ENCODE results near the gene SYT9. TPM values are rescaled to one million over a fixed set of nuclear protein-coding genes. Genes with fewer than 3 reads are reported as not detected.

Gene SYT9
- total and polyA plus RNA-seq, 10 of the 15 experiments (the other 5 are each of a cell fraction or from before 2014, with no cell fraction given) = 0.03 TPM; not detected in 9

DNA sequence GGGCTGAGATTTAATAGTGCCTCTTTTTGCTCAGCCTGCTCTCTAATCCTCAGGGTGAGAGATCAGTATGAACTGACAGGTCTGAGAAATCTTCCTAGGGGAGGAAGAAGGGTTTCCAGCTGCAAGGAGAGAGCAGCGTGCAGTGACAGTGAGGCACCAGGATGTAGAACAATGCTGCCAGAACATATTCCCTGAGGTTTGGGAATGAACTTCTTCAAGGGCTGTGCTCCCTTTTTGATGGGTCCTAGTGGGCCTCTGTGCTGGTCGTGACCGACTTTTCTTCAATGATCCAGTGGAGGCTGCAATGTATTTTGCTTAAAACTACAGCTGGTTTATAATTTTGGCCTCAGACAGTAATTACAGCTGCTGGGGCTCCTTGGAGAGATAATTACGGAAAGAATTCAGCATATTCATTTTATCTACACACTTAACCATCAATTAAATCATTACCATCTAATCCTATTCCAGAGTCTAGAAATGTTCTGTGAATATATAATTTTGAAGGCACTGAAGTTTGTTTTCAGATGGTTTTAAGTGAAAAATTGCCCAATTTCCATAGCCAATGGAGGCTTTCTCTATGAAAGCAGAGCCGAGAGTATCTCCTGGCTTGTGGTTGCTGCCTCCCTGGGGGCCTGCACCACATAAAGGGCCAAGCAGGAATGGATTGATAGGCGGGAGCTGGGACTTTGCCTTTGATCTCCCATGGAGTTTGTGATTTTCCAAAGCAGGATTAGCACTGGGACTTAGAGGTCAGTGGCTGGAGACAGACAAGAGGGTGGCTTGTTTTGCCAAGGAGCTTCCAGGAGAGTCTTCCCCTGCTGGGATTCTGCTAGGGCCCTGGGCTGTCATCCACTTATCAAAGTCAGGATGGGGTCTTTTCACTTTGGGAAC is 192.6 kb downstream of the SYT9 start:
- no peaks in the 10 kb centered on the region for H3K4me1 ChIP-seq (ENCODE audit: control insufficient read depth, insufficient read depth, low read length)
- BruUV-seq (replicated peaks) = no TSS peak
- DNase-seq (ENCODE audit: low read depth, low spot score) (no peak), ATAC-seq (no peak), FAIRE-seq (no peak)
- no peak overlapping the region for H3K4me3 ChIP-seq
- no peaks in the 10 kb centered on the region for H4K20me1 ChIP-seq (ENCODE audit: control insufficient read depth, insufficient read depth)
- WGBS (ENCODE audit: insufficient coverage, insufficient replicate concordance, low lambda C conversion rate, missing lambda C conversion rate) = 44% methylated on average over 6 of the region's 6 CpGs
- H3K27me3 ChIP-seq (replicated peaks in 1 of 2; ENCODE audit: control insufficient read depth in 2 of 2, insufficient read depth in 2 of 2, low read length in 1 of 2) = no peaks in the 10 kb centered on the region
- no peaks in the 10 kb centered on the region for H3K79me2 ChIP-seq (ENCODE audit: control insufficient read depth, insufficient read depth, low read length)
- intact Hi-C loops (cut with micrococcal nuclease; ENCODE audit: unreplicated experiment) (loop anchor here (5.0 kb wide), 2 partner anchors 248 to 632 kb away; no protein-coding TSS in a partner anchor), in situ Hi-C loops (cut with MboI) (loop anchor here (5.0 kb wide), 2 partner anchors 92 to 342 kb away; no protein-coding TSS in a partner anchor)
- POLR2A ChIA-PET = no interaction called here
- CTCF ChIA-PET = interaction anchor here (0.8 to 6.8 kb wide), 9 partner anchors 26 to 349 kb away, joined by 3 to 107 read pairs (median 4); no protein-coding TSS in a partner anchor
- TF ChIP-seq, protein P1, sequence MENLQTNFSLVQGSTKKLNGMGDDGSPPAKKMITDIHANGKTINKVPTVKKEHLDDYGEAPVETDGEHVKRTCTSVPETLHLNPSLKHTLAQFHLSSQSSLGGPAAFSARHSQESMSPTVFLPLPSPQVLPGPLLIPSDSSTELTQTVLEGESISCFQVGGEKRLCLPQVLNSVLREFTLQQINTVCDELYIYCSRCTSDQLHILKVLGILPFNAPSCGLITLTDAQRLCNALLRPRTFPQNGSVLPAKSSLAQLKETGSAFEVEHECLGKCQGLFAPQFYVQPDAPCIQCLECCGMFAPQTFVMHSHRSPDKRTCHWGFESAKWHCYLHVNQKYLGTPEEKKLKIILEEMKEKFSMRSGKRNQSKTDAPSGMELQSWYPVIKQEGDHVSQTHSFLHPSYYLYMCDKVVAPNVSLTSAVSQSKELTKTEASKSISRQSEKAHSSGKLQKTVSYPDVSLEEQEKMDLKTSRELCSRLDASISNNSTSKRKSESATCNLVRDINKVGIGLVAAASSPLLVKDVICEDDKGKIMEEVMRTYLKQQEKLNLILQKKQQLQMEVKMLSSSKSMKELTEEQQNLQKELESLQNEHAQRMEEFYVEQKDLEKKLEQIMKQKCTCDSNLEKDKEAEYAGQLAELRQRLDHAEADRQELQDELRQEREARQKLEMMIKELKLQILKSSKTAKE (IDR thresholded peaks at IDR 0.05; ENCODE audit: low read depth, poor library complexity, severe bottlenecking) = no peak
- no peak for TF ChIP-seq ETV6 (conservative IDR thresholded peaks at IDR 0.05 in 1 of 2, IDR thresholded peaks at IDR 0.05 in 1 of 2; ENCODE audit: borderline replicate concordance in 1 of 2, low read depth in 1 of 2)
- TF ChIP-seq, protein P2, sequence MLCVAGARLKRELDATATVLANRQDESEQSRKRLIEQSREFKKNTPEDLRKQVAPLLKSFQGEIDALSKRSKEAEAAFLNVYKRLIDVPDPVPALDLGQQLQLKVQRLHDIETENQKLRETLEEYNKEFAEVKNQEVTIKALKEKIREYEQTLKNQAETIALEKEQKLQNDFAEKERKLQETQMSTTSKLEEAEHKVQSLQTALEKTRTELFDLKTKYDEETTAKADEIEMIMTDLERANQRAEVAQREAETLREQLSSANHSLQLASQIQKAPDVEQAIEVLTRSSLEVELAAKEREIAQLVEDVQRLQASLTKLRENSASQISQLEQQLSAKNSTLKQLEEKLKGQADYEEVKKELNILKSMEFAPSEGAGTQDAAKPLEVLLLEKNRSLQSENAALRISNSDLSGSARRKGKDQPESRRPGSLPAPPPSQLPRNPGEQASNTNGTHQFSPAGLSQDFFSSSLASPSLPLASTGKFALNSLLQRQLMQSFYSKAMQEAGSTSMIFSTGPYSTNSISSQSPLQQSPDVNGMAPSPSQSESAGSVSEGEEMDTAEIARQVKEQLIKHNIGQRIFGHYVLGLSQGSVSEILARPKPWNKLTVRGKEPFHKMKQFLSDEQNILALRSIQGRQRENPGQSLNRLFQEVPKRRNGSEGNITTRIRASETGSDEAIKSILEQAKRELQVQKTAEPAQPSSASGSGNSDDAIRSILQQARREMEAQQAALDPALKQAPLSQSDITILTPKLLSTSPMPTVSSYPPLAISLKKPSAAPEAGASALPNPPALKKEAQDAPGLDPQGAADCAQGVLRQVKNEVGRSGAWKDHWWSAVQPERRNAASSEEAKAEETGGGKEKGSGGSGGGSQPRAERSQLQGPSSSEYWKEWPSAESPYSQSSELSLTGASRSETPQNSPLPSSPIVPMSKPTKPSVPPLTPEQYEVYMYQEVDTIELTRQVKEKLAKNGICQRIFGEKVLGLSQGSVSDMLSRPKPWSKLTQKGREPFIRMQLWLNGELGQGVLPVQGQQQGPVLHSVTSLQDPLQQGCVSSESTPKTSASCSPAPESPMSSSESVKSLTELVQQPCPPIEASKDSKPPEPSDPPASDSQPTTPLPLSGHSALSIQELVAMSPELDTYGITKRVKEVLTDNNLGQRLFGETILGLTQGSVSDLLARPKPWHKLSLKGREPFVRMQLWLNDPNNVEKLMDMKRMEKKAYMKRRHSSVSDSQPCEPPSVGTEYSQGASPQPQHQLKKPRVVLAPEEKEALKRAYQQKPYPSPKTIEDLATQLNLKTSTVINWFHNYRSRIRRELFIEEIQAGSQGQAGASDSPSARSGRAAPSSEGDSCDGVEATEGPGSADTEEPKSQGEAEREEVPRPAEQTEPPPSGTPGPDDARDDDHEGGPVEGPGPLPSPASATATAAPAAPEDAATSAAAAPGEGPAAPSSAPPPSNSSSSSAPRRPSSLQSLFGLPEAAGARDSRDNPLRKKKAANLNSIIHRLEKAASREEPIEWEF (IDR thresholded peaks at IDR 0.05; ENCODE audit: insufficient replicate concordance, low read depth, low read length) = no peak
- TF ChIP-seq RAD51 (IDR thresholded peaks at IDR 0.05) = no peak
- TF ChIP-seq, protein P3, sequence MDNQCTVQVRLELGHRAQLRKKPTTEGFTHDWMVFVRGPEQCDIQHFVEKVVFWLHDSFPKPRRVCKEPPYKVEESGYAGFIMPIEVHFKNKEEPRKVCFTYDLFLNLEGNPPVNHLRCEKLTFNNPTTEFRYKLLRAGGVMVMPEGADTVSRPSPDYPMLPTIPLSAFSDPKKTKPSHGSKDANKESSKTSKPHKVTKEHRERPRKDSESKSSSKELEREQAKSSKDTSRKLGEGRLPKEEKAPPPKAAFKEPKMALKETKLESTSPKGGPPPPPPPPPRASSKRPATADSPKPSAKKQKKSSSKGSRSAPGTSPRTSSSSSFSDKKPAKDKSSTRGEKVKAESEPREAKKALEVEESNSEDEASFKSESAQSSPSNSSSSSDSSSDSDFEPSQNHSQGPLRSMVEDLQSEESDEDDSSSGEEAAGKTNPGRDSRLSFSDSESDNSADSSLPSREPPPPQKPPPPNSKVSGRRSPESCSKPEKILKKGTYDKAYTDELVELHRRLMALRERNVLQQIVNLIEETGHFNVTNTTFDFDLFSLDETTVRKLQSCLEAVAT (IDR thresholded peaks at IDR 0.05) = no peak
- no peak overlapping the region for H3K4me2 ChIP-seq (ENCODE audit: control insufficient read depth, insufficient read depth)
- H3K9ac ChIP-seq (ENCODE audit: control insufficient read depth, insufficient read depth, low read length) = no peak overlapping the region
- no peak overlapping the region for H3K27ac ChIP-seq (ENCODE audit: control insufficient read depth, insufficient read depth)
- RAD21 ChIA-PET (ENCODE audit: unreplicated experiment) = interaction anchor here (0.8 to 1.4 kb wide), 2 partner anchors 8 to 213 kb away, joined by 3 read pairs; no protein-coding TSS in a partner anchor
- SMC1A ChIA-PET (ENCODE audit: uncharacterized antibody, unreplicated experiment) = interaction anchor here (1.3 to 8.5 kb wide), 6 partner anchors 11 to 346 kb away, joined by 4 to 119 read pairs (median 10); no protein-coding TSS in a partner anchor
- H3K36me3 ChIP-seq (ENCODE audit: control insufficient read depth in 2 of 2, insufficient read depth in 2 of 2, low read length in 1 of 2) = no peaks in the 10 kb centered on the region
- no peak overlapping the region for H2AFZ ChIP-seq (ENCODE audit: control insufficient read depth, low read depth, low read length)
- H3K9me3 ChIP-seq (replicated peaks; ENCODE audit: control insufficient read depth, insufficient read depth, low read length) = no peaks in the 10 kb centered on the region

All from GM12878 (cell line).